Measurements from ENCODE around the gene NAB2.

Gene NAB2

GRCh38 chr12:57130941-57131340 lies 42.0 kb downstream of the NAB2 start:
- DNase-seq: no peak

DNA sequence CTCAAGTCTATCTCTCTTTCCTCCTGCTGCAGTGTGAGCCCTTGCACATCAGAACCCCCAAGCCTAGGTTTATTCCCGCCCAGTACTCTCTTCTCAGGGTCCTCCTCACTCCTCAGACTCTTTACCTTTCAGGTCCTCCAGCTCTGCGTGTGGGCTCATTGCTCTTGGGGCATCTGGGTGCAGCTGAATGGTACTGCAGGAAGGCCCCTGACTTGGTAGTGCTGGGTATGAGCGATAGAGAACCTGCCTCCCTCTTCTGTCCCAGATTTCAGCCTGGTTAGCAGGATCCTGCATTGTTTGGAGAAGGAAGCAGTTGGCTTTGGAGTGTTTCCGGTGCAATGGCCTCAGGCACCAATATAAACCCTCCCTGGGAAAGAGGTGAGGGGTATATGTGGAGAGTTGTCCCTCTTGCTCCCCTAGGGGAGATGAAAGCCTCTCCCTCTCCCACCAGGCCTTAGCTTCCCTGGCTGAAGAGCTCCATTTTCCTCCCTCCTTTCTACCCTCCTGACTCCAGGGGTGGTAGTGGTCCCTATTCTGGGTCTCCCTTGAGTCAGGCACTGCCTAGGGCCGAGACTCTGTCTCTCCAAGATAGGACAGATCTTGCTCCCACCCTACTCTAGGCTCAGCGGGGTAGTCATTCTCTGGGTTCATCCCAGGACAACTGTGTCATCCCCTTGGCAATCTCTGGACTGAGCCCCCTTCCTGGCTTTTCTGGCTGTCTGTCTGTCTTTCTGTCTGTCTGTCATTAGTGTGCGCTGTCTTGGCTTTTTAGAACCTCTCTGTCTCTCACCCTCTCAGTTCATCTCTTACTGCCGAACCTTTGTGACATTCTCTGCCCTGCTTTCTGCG lies 43.2 kb downstream of the NAB2 start:
- peak in 1 of 58 donors; percentile 10 for DNase-seq

DNA sequence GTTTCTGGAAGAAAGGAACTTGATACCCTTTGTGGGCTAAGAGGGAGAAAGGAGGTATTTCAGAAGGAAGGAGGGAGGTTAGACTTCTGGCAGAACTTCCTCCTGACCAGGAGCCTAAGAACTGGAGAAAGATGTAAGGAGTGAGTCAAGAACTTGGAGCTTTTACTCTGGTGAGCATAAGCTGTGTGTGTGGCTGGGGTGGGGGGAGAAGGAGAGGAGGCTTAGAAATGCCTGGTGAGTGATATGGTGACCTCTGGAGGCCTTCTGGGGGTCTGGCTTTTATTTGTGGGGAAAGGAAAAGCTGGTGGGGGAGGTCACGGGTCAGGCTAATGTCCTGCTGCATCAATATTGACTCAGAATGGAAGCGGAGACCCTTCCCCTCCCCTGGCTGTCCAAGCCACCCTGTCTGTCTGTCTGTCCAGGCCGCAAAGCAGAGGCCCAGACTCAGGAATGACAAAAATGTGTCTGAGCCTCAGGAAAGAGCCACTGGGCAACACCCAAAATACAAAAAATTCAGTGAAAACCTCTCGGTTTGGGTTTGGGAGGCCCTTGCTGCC lies 44.2 kb downstream of the NAB2 start:
- DNase-seq: no peak

GRCh38 chr12:57133916-57134315 lies 45.0 kb downstream of the NAB2 start:
- DNase-seq: peak in 39 of 58 donors; percentile 18 to 68 (median 40)

DNA sequence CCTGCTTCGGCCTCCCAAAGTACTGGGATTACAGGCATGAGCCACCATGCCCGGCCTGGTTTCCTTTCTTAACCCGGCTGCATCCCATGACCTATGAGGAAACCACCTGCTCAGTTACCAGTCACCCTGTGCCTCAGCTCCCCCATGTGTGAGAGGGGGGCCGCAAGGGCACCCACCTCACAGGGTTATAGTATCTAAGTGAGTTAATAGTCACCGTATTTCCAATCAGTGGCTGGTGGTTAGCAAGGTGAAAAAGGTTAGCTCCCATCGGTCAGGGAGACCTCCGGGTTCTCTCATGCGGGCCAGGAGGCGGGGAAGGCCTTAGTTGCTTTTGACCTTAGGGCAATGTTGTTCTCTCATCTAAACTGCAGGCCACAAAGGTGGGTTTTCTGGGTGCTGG lies 46.0 kb downstream of the NAB2 start:
- no peak for DNase-seq

- DNase-seq: peak in 54 of 58 donors; percentile 31 to 88 (median 73)
Measured at GRCh38 chr12:57135527-57136326, 46.8 kb downstream of the NAB2 start.

DNA sequence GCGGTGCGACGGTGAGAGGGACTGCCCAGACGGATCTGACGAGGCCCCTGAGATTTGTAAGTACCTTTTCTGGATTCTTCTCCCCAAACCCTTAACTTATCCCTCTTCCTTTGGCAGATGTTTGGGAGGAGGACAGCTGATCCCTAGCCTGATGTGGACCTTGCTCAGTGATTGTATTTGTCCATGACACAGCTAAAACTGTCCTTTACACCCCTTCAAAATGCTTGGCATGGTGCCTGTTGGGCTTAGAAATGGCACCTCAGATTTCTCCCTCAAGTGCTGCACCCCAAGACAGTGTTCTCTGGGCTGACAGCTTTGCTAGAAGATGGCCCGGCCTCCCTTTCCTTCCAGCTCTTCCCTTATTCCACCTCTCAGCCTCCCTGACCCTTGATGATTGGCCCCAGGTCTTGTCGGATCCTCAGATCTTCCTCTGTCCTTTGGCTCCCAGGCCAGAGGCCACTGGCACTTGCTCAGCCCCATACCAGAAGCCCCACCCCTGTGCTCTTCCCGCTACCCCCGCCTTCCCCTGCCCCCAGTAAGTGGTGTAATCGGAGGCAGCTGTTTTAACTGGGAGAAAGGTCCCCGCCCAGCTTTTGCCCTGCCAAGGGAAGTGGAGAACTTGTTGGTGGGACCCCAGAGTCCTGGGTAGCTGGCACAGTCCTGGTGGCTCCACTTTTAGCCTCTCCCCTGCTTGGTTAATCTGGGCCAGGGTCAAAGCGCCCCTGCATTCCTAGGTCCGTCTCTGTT lies 49.8 kb downstream of the NAB2 start:
- DNase-seq: peak in 5 of 58 donors; percentile 15 to 49 (median 33)

- no peak for DNase-seq
Measured at GRCh38 chr12:57139796-57140649, 51.1 kb downstream of the NAB2 start.

- no peak for DNase-seq
Measured at GRCh38 chr12:57141249-57141648, 52.3 kb downstream of the NAB2 start.

GRCh38 chr12:57142121-57142520 lies 53.2 kb downstream of the NAB2 start:
- DNase-seq: no peak

GRCh38 chr12:57142727-57143126 lies 53.8 kb downstream of the NAB2 start:
- DNase-seq: peak in 38 of 58 donors; percentile 9 to 79 (median 44)

- DNase-seq: peak in 1 of 58 donors; percentile 26
Measured at GRCh38 chr12:57143454-57143853, 54.5 kb downstream of the NAB2 start.

Data from anterior cingulate cortex (tissue), 58 donors.